ENCODE results near the gene TSEN54. TPM values are rescaled to one million over a fixed set of nuclear protein-coding genes. Genes with fewer than 3 reads are reported as not detected.

TSEN54 gene
- total RNA-seq, 1 experiment from 2014 or later, result 44.5 TPM

- H2BK120ac ChIP-seq (ENCODE audit: low read depth, low read length, poor library complexity, severe bottlenecking), result no peak overlapping the region
- H3K4me1 ChIP-seq (ENCODE audit: insufficient read depth, low read length), result no peaks in the 10 kb centered on the region
- H3K9ac ChIP-seq (ENCODE audit: extremely low read depth, insufficient read length, low read length), result no peak overlapping the region
- H3K18ac ChIP-seq (ENCODE audit: insufficient read length, low read depth, low read length), result no peak overlapping the region
- no peak overlapping the region for H4K91ac ChIP-seq (ENCODE audit: insufficient read length, low read depth, low read length)
- TF ChIP-seq CTCF (conservative IDR thresholded peaks at IDR 0.05), result no peak
- H2AK5ac ChIP-seq (ENCODE audit: insufficient read length, low read length), result no peak overlapping the region
- H3K79me1 ChIP-seq (ENCODE audit: insufficient read depth, low read depth, low read length, poor library complexity, severe bottlenecking), result no peaks in the 10 kb centered on the region
- DNase-seq, result no peak
- H3K27me3 ChIP-seq (ENCODE audit: insufficient read depth, low read length), result no peaks in the 10 kb centered on the region
- H2AFZ ChIP-seq (ENCODE audit: low read length), result no peak overlapping the region
- H2BK15ac ChIP-seq (ENCODE audit: low read depth, low read length), result no peak overlapping the region
- H3K23ac ChIP-seq (ENCODE audit: insufficient read length, low read depth, low read length), result no peak overlapping the region
- no peak overlapping the region for H2BK5ac ChIP-seq (ENCODE audit: insufficient read length, low read length)
- H4K5ac ChIP-seq (ENCODE audit: insufficient read length, low read depth, low read length), result no peak overlapping the region
- Mint-ChIP-seq H3K9me3 (no peaks in the 10 kb centered on the region), H3K27ac (no peak overlapping the region), H3K27me3 (ENCODE audit: low read depth) (peaks cover 1% of the 10 kb centered on the region; the same call in 1 of the 2 replicates), H3K4me1 (no peaks in the 10 kb centered on the region), H3K36me3 (ENCODE audit: insufficient read depth in 1 of 3, low read depth in 3 of 3) (peaks cover 2 to 19% (median 4%) of the 10 kb centered on the region in 3 experiments; a peak in 5 of 7 replicates), H3K4me3 (no peak overlapping the region)
- H3K9me3 ChIP-seq (ENCODE audit: control insufficient read depth, low read depth, low read length), result no peaks in the 10 kb centered on the region
- H3K4me2 ChIP-seq (ENCODE audit: insufficient read depth, insufficient read length, low read length), result no peak overlapping the region
- H4K20me1 ChIP-seq (ENCODE audit: control insufficient read depth, insufficient read depth, insufficient read length), result no peaks in the 10 kb centered on the region
- H3K27ac ChIP-seq (ENCODE audit: insufficient read length, low read depth, low read length), result no peak overlapping the region
- no peak overlapping the region for H2BK12ac ChIP-seq (ENCODE audit: insufficient read length, low read depth, low read length)
- WGBS (ENCODE audit: extremely low coverage, insufficient read length, low lambda C conversion rate), result no CpG with 5 or more reads among the region's 15 CpGs
- H4K8ac ChIP-seq (replicated peaks; ENCODE audit: insufficient read length, low read depth, low read length), result no peak overlapping the region
- no peaks in the 10 kb centered on the region for H3K23me2 ChIP-seq (ENCODE audit: insufficient read length, low read depth, low read length, poor library complexity, severe bottlenecking)
- H3K4ac ChIP-seq (ENCODE audit: low read depth, low read length), result no peak overlapping the region
- no peak overlapping the region for H3K14ac ChIP-seq (ENCODE audit: insufficient read depth, low read length)
- H3K79me2 ChIP-seq (ENCODE audit: insufficient read depth, low read length), result no peaks in the 10 kb centered on the region
- no peak overlapping the region for H3T11ph ChIP-seq (ENCODE audit: low read length)
- no peak overlapping the region for H3K56ac ChIP-seq (ENCODE audit: insufficient read length, low read depth, low read length)
- no peak overlapping the region for H2BK20ac ChIP-seq (ENCODE audit: low read depth, low read length, poor library complexity, severe bottlenecking)
Measured at GRCh38 chr17:75571197-75571884, 55.0 kb downstream of the TSEN54 start.

Measured in H9 (cell line).